HepG2 (cell line): ENCODE results near the gene RSPH9. TPM values are rescaled to one million over a fixed set of nuclear protein-coding genes. Genes with fewer than 3 reads are reported as not detected.

ENCODE experiments used
- FOSL2 ChIP-seq: sonication (generic); formaldehyde crosslinking; IDR thresholded peaks from 2 replicates; pipeline ENCODE4 v1.4.0; 2020; ENCODE audit warnings: missing genetic modification reagents
- FOXA3 ChIP-seq: IDR thresholded peaks from 2 replicates; pipeline ENCODE4 v1.6.1; 2016; ENCODE audit warnings: missing genetic modification reagents, missing compliant biosample characterization
- HOXA5 ChIP-seq: sonication (generic); formaldehyde crosslinking; IDR thresholded peaks from 2 replicates; pipeline ENCODE4 v1.4.0; 2020; ENCODE audit warnings: missing genetic modification reagents
- MAFK ChIP-seq, 2 experiments: IDR thresholded peaks in 1 of 2; conservative IDR thresholded peaks in 1 of 2; 2 replicates each; pipeline ENCODE4 v1.6.1; 2011; ENCODE audit warnings: improper control_type of control experiment in 2 of 2, low read length in 2 of 2
- NR2F1 ChIP-seq, 2 experiments: fragments of 450-650 bp in 1 of 2; formaldehyde crosslinking in 1 of 2; IDR thresholded peaks; 2 replicates each; pipeline versions ENCODE4 v1.5.0 to v1.6.1; 2016 to 2020; ENCODE audit warnings: mild to moderate bottlenecking in 1 of 2, missing compliant biosample characterization in 1 of 2, missing genetic modification reagents in 1 of 2, moderate library complexity in 1 of 2
- NR2F6 ChIP-seq, 2 experiments: IDR thresholded peaks; 2 replicates each; pipeline ENCODE4 v1.6.1; 2016; ENCODE audit warnings: antibody characterized with exemption in 1 of 2, mild to moderate bottlenecking in 1 of 2
- POLR2AphosphoS5 ChIP-seq: IDR thresholded peaks from 2 replicates; pipeline ENCODE4 v1.6.1; 2012; ENCODE audit warnings: low read depth, low read length
- RBFOX2 ChIP-seq: fragments of 200-400 bp; formaldehyde crosslinking; IDR thresholded peaks from 2 replicates; pipeline ENCODE4 v1.6.1; 2017; ENCODE audit warnings: low read depth, mild to moderate bottlenecking, low read length
- ZBTB40 ChIP-seq, 2 experiments: fragments of 450-650 bp in 1 of 2; sonication (generic) in 1 of 2; formaldehyde crosslinking in 1 of 2; IDR thresholded peaks; 2 replicates each; pipeline versions ENCODE4 v1.6.1 to v1.8.0; 2016 to 2022; ENCODE audit warnings: antibody characterized with exemption in 1 of 2, mild to moderate bottlenecking in 1 of 2, missing genetic modification reagents in 1 of 2
- ZNF543 ChIP-seq: sonication (generic); formaldehyde crosslinking; IDR thresholded peaks from 2 replicates; pipeline ENCODE4 v1.4.0; 2020; ENCODE audit warnings: mild to moderate bottlenecking, missing genetic modification reagents
- ZNF574 ChIP-seq: sonication (generic); formaldehyde crosslinking; IDR thresholded peaks from 2 replicates; pipeline ENCODE4 v1.4.0; 2020; ENCODE audit warnings: missing genetic modification reagents
- ZNF710 ChIP-seq: sonication (generic); formaldehyde crosslinking; IDR thresholded peaks from 2 replicates; pipeline ENCODE4 v1.5.0; 2020; ENCODE audit warnings: mild to moderate bottlenecking, missing genetic modification reagents, borderline replicate concordance
- polyA plus RNA-seq, 8 experiments: library from polyadenylated mRNA; depleted of rRNA in 3 of 8; stranded (reverse) in 7 of 8; unstranded in 1 of 8; fragments of >200 nt; fragmentation: Illumina TruSeq in 4 of 8; extraction: Trizol in 4 of 8; gene quantifications; 2 replicates each; pipeline versions ENCODE4 v1.2.1 to v1.2.3, GENCODE V29; 2011 to 2016; ENCODE audit warnings: low read depth in 4 of 8, missing spikeins in 1 of 8, mixed read lengths in 1 of 8; ENCODE audit not compliant: insufficient read depth in 1 of 8
- total RNA-seq, 5 experiments: library from RNA; depleted of rRNA; stranded (reverse); fragments of >200 nt; fragmentation: Illumina TruSeq; extraction: Trizol; gene quantifications; 2 replicates each; pipeline ENCODE4 v1.2.3, GENCODE V29; 2016; ENCODE audit warnings: low read depth in 1 of 5

RSPH9 gene
- total and polyA plus RNA-seq, 2 of the 13 experiments (the other 11 are each of a cell fraction or from before 2014, with no cell fraction given) = 0.04 TPM; not detected in 1

GRCh38 chr6:43627008-43627825 is 17.6 kb upstream of the RSPH9 start (continued):
- TF ChIP-seq ZNF574 = peak; percentile 31; the same call in 1 of the 2 replicates
- no peak for TF ChIP-seq NR2F6 (IDR thresholded peaks at IDR 0.05)
- peak; percentile 2; the same call in 1 of the 2 replicates for TF ChIP-seq NR2F6 (CRISPR knock-in tag; IDR thresholded peaks at IDR 0.05)
- TF ChIP-seq ZBTB40 (IDR thresholded peaks at IDR 0.05) = no peak
- TF ChIP-seq ZBTB40 (CRISPR knock-in tag; IDR thresholded peaks at IDR 0.05) = 0 out of 2 replicates have a peak, but pooled peaks have one; percentile 38
- peak; percentile 44; the same call in 1 of the 2 replicates for TF ChIP-seq ZNF710
- 0 out of 2 replicates have a peak, but pooled peaks have one; percentile 10 for TF ChIP-seq FOXA3 (CRISPR knock-in tag)
- TF ChIP-seq POLR2AphosphoS5 = peak; percentile 37; the same call in 1 of the 2 replicates
- peak; percentile 74 for TF ChIP-seq FOSL2 (CRISPR knock-in tag)
- TF ChIP-seq RBFOX2 = 0 out of 2 replicates have a peak, but pooled peaks have one; percentile 27
- TF ChIP-seq NR2F1 (CRISPR knock-in tag; IDR thresholded peaks at IDR 0.05) = no peak; a peak in 2 of 4 replicates
- no peak for TF ChIP-seq HOXA5 (CRISPR knock-in tag)
- TF ChIP-seq ZNF543 (CRISPR knock-in tag) = no peak
- TF ChIP-seq MAFK (conservative IDR thresholded peaks at IDR 0.05 in 1 of 2, IDR thresholded peaks at IDR 0.05 in 1 of 2; ENCODE audit: low read length in 2 of 2) = 0 out of 4 replicates have a peak, but pooled peaks of 1 of the 2 experiments have one; percentile 13
